Measurements from ENCODE around the gene BOLA1.
"Not testable (repeated sequence)": the region's sequence is repeated elsewhere in the genome, so short reads cannot be mapped to it uniquely, and the experiment has no call there.

Gene BOLA1

GRCh38 chr1:149933208-149933607, 33.8 kb downstream of the BOLA1 start:
- DNase-seq = no peak

GRCh38 chr1:149934356-149934755, 35.0 kb downstream of the BOLA1 start:
- DNase-seq = no peak

- no peak for DNase-seq
Observed at GRCh38 chr1:149936170-149936991, 37.0 kb downstream of the BOLA1 start, which contains the start of gene MTMR11. TSS of gene MTMR11 (minus strand) at chr1:149936879. CDS start at chr1:149936647, 232 bp downstream.

GRCh38 chr1:149936992-149937705, 37.8 kb downstream of the BOLA1 start:
- peak; percentile 70 for DNase-seq

GRCh38 chr1:149937759-149938158, 38.4 kb downstream of the BOLA1 start:
- DNase-seq = no peak

GRCh38 chr1:149938668-149939003, 39.3 kb downstream of the BOLA1 start:
- not testable (repeated sequence) for DNase-seq

GRCh38 chr1:149940427-149940826, 41.1 kb downstream of the BOLA1 start:
- no peak for DNase-seq

GRCh38 chr1:149942207-149942606, 42.8 kb downstream of the BOLA1 start:
- DNase-seq = peak; percentile 86

- no peak for DNase-seq
Observed at GRCh38 chr1:149942885-149943284, 43.5 kb downstream of the BOLA1 start.

- DNase-seq = no peak
Observed at GRCh38 chr1:149945206-149945605, 45.8 kb downstream of the BOLA1 start.

GRCh38 chr1:149949911-149950310, 50.5 kb downstream of the BOLA1 start:
- no peak for DNase-seq

Data from NCI-H2227 treated with DMSO at 0.1 percent for 48 hours (cell line).